Nephron (organoid): ENCODE results near the gene AMPD3.

Experiments
- H3K27ac Mint-ChIP-seq, 3 experiments: 2 replicates each; pipeline ENCODE4 v1.8.0; 2020; ENCODE audit warnings: mixed read lengths in 3 of 3, mild to moderate bottlenecking in 2 of 3, moderate library complexity in 1 of 3
- H3K27me3 Mint-ChIP-seq: 2 replicates; pipeline ENCODE4 v1.8.0; 2021; ENCODE audit warnings: low read depth, mild to moderate bottlenecking, moderate library complexity, mixed read lengths
- H3K36me3 Mint-ChIP-seq: 2 replicates; pipeline ENCODE4 v1.8.0; 2020; ENCODE audit warnings: low read depth, mixed read lengths
- H3K4me1 Mint-ChIP-seq: 2 replicates; pipeline ENCODE4 v1.8.0; 2020; ENCODE audit warnings: mixed read lengths
- H3K4me3 Mint-ChIP-seq, 3 experiments: 2 replicates each; pipeline ENCODE4 v1.8.0; 2020; ENCODE audit warnings: mild to moderate bottlenecking in 3 of 3, mixed read lengths in 3 of 3, moderate library complexity in 2 of 3
- H3K9me3 Mint-ChIP-seq: 2 replicates; pipeline ENCODE4 v1.8.0; 2020; ENCODE audit warnings: mixed read lengths
- TF ChIP-seq, protein P1 (sequence below), 3 experiments: fragments of 200-600 bp; sonication (generic); IDR thresholded peaks; one replicate each; pipeline ENCODE4 v1.5.0; 2021; ENCODE audit warnings: antibody characterized with exemption in 3 of 3; ENCODE audit not compliant: unreplicated experiment in 3 of 3

The AMPD3 gene

DNA sequence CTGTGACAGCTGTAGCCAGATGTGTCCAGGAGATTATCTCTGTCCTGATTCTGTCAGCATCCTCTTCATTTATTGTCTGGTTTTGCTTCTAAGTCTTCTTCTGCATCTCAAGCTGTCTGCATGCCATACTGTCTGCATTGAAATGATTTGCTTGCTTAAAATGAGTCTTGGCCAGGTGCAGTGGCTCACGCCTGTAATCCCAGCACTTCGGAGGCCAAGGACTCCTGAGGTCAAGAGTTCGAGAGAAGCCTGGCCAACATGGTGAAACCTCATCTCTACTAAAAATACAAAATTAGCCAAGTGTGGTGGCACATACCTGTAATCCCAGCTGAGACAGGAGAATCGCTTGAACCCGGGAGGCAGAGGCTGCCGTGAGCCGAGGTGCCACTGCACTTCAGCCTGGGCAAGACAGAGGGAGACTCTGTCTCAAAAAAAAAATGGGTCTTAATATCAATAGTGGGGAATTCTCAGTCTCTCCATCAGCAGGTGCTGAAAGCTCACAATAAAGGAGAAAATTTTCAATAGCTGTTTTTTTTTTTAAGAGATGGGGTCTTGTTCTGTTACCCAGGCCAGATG is 39.2 kb upstream of the AMPD3 start:
- Mint-ChIP-seq H3K4me3 (no peak overlapping the region), H3K36me3 (no peaks in the 10 kb centered on the region), H3K27ac (peak overlapping the region in 1 of 3 experiments; percentile 86), H3K4me1 (peaks cover 19% of the 10 kb centered on the region), H3K27me3 (peaks cover 3% of the 10 kb centered on the region), H3K9me3 (peaks cover 3% of the 10 kb centered on the region)
- TF ChIP-seq, protein P1, sequence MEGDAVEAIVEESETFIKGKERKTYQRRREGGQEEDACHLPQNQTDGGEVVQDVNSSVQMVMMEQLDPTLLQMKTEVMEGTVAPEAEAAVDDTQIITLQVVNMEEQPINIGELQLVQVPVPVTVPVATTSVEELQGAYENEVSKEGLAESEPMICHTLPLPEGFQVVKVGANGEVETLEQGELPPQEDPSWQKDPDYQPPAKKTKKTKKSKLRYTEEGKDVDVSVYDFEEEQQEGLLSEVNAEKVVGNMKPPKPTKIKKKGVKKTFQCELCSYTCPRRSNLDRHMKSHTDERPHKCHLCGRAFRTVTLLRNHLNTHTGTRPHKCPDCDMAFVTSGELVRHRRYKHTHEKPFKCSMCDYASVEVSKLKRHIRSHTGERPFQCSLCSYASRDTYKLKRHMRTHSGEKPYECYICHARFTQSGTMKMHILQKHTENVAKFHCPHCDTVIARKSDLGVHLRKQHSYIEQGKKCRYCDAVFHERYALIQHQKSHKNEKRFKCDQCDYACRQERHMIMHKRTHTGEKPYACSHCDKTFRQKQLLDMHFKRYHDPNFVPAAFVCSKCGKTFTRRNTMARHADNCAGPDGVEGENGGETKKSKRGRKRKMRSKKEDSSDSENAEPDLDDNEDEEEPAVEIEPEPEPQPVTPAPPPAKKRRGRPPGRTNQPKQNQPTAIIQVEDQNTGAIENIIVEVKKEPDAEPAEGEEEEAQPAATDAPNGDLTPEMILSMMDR (IDR thresholded peaks at IDR 0.05; ENCODE audit: unreplicated experiment in 3 of 3), result no peak

DNA sequence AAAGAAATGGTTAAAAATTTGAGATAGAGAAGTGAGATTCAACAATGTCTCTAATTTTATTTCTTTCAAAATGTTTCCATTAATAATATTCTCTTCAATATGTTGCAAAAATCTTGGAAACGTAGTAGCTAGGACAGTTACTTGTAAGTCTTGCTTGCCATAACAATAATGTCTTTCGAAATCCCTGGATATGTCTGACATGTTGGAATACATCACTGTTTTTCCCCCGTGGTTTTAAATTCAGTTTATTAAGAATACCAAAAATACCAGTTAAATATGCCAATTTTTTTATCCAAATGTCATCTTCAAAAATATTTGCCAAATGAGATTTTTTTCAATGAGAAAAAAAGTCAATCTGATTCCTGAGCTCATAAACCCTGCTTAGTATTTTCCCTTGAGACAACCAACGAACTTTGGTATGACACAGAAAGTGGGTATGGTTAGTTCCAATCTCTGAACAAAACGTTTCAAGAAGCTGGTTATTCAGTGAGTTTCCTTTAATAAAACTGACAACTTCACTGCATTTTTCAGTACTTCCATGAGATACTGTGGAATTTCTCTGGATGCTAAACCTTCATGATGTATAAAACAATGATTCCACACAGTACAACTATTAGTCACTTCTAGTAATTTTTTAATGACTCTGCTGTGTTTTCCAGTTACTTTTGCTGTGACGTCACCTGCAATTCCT is 36.7 kb upstream of the AMPD3 start:
- Mint-ChIP-seq H3K4me1 (peaks cover 19% of the 10 kb centered on the region), H3K27ac (peak overlapping the region in 1 of 3 experiments; percentile 7), H3K4me3 (no peak overlapping the region), H3K27me3 (peaks cover 3% of the 10 kb centered on the region), H3K9me3 (peaks cover 16% of the 10 kb centered on the region), H3K36me3 (no peaks in the 10 kb centered on the region)
- TF ChIP-seq, protein P1 (IDR thresholded peaks at IDR 0.05; ENCODE audit: unreplicated experiment in 3 of 3), result no peak

DNA sequence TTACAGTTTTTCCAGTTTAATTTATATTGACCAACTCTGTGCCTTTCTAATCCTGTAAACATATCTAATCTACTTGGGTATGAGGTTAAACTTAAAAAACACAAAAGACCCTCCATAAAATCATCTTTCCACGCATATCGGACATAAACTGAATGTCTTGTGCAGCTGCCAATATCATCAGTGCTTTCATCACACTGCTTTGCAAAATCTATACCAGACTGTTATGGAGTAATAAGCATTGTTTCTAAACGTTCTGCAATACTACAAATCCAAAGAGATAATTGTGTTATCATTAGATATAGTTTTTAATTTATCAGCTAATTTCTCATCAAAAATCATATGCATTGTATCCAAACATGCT is 36.1 kb upstream of the AMPD3 start:
- no peaks in the 10 kb centered on the region for H3K36me3 Mint-ChIP-seq
- no peak overlapping the region for H3K4me3 Mint-ChIP-seq
- H3K27me3 Mint-ChIP-seq, result peaks cover 3% of the 10 kb centered on the region
- H3K4me1 Mint-ChIP-seq, result peaks cover 14% of the 10 kb centered on the region
- TF ChIP-seq, protein P1 (IDR thresholded peaks at IDR 0.05; ENCODE audit: unreplicated experiment in 3 of 3), result no peak
- H3K27ac Mint-ChIP-seq, result peak overlapping the region in 2 of 3 experiments; percentile 6 to 7
- H3K9me3 Mint-ChIP-seq, result peaks cover 21% of the 10 kb centered on the region

DNA sequence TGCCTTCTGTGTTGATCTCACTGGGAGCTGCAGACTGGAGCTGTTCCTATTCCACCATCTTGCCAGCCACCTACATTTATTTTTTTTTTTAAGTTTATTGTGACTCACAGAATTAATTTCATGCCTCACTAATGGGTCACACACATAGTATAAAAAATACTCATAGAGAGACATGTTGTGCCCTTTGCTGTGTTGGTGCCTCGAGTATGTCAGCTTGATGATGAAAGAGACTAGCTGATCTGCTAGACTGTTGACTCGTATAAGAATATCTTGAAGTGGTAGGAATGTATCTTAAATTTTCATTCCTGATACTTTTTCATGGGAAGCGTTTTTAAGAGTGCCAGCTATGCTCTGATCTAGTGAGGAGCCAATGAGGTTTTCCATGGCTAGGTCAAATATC is 28.6 kb upstream of the AMPD3 start:
- H3K4me3 Mint-ChIP-seq, result no peak overlapping the region
- no peaks in the 10 kb centered on the region for H3K36me3 Mint-ChIP-seq
- TF ChIP-seq, protein P1 (IDR thresholded peaks at IDR 0.05; ENCODE audit: unreplicated experiment in 3 of 3), result no peak
- H3K27me3 Mint-ChIP-seq, result no peaks in the 10 kb centered on the region
- no peak overlapping the region for H3K27ac Mint-ChIP-seq
- H3K9me3 Mint-ChIP-seq, result peaks cover 31% of the 10 kb centered on the region
- no peaks in the 10 kb centered on the region for H3K4me1 Mint-ChIP-seq

GRCh38 chr11:10428453-10428852 is 26.6 kb upstream of the AMPD3 start:
- H3K36me3 Mint-ChIP-seq, result no peaks in the 10 kb centered on the region
- no peaks in the 10 kb centered on the region for H3K4me1 Mint-ChIP-seq
- TF ChIP-seq, protein P1 (IDR thresholded peaks at IDR 0.05; ENCODE audit: unreplicated experiment in 3 of 3), result no peak
- no peak overlapping the region for H3K27ac Mint-ChIP-seq
- no peak overlapping the region for H3K4me3 Mint-ChIP-seq
- peaks cover 18% of the 10 kb centered on the region for H3K9me3 Mint-ChIP-seq
- no peaks in the 10 kb centered on the region for H3K27me3 Mint-ChIP-seq

GRCh38 chr11:10429526-10429925 is 25.5 kb upstream of the AMPD3 start:
- no peaks in the 10 kb centered on the region for H3K27me3 Mint-ChIP-seq
- peaks cover 10% of the 10 kb centered on the region for H3K9me3 Mint-ChIP-seq
- no peaks in the 10 kb centered on the region for H3K4me1 Mint-ChIP-seq
- no peaks in the 10 kb centered on the region for H3K36me3 Mint-ChIP-seq
- no peak overlapping the region for H3K27ac Mint-ChIP-seq
- no peak overlapping the region for H3K4me3 Mint-ChIP-seq
- TF ChIP-seq, protein P1 (IDR thresholded peaks at IDR 0.05; ENCODE audit: unreplicated experiment in 3 of 3), result no peak
